HG03558 (cell line): ENCODE data around the gene FBXO8.

Source experiments
- ATAC-seq: cut with Tn5 transposase; IDR thresholded peaks from one replicate; pipeline ENCODE4 v1.9.1; 2021; ENCODE audit warnings: moderate number of reproducible peaks; ENCODE audit not compliant: unreplicated experiment; ENCODE audit errors: extremely low read depth

The FBXO8 gene

GRCh38 chr4:174212061-174212460 is 71.4 kb downstream of the FBXO8 start:
- ATAC-seq: no peak

- no peak for ATAC-seq
Observed at GRCh38 chr4:174211622-174212044, 71.8 kb downstream of the FBXO8 start.

- ATAC-seq: no peak
Observed at GRCh38 chr4:174210952-174211490, 72.4 kb downstream of the FBXO8 start.

GRCh38 chr4:174210354-174210753 is 73.1 kb downstream of the FBXO8 start:
- no peak for ATAC-seq

- no peak for ATAC-seq
Observed at GRCh38 chr4:174209341-174209740, 74.1 kb downstream of the FBXO8 start.

- no peak for ATAC-seq
Observed at GRCh38 chr4:174207367-174207766, 76.1 kb downstream of the FBXO8 start.

GRCh38 chr4:174204164-174204831 is 79.2 kb downstream of the FBXO8 start:
- no peak for ATAC-seq

GRCh38 chr4:174201871-174202270 is 81.6 kb downstream of the FBXO8 start:
- no peak for ATAC-seq

GRCh38 chr4:174199735-174200134 is 83.7 kb downstream of the FBXO8 start:
- no peak for ATAC-seq

GRCh38 chr4:174198828-174199227 is 84.6 kb downstream of the FBXO8 start:
- ATAC-seq: no peak

- ATAC-seq: no peak
Observed at GRCh38 chr4:174198396-174198795, 85.1 kb downstream of the FBXO8 start.

- ATAC-seq: no peak
Observed at GRCh38 chr4:174193438-174194374, 89.8 kb downstream of the FBXO8 start.

- no peak for ATAC-seq
Observed at GRCh38 chr4:174192943-174193342, 90.5 kb downstream of the FBXO8 start.

- no peak for ATAC-seq
Observed at GRCh38 chr4:174190832-174191500, 92.5 kb downstream of the FBXO8 start.

GRCh38 chr4:174189392-174190015 is 94.0 kb downstream of the FBXO8 start:
- no peak for ATAC-seq
